GM18858 (cell line): Measurements from ENCODE around the gene NOXA1.
"Not testable (repeated sequence)": the region's sequence is repeated elsewhere in the genome, so short reads cannot be mapped to it uniquely, and the experiment has no call there.

Experiments
- ATAC-seq: cut with Tn5 transposase; IDR thresholded peaks from one replicate; pipeline ENCODE4 v1.9.1; 2021; ENCODE audit not compliant: unreplicated experiment

NOXA1 gene

DNA sequence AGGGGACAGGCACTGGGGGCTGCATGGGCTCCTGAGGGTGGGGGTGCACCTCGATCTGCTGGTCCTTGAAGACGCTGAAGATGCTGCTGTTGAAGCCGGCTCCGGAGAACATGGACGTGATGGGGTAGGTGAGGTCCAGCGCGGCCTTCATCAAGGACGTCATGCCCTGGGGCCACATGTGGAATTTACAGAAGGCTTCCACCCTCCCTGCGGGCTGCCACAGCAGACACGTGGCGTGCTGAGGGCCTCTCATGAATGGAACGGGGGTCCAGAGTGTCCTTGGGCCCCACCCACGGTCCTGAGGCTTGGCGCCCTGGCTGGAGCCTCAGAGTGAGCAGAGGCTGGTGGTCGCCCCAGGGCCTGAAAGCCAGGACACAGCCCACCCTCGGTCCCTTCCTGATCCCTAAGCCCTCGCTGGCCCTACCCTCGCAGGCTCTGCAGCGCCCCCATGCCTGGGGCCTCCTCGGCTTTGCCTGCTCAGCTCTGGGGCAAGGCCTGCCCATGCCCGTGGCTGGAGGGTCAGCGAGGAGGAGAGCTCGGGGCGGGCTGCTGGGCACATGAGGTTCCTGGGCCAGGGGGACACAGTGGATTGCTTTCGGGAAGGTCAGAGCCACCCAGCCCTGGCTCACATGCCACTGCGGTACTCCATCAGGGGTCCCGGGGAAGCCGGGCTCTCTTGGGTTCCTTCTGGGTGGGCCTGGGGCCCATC is 41.3 kb downstream of the NOXA1 start:
- no peak for ATAC-seq

GRCh38 chr9:137465000-137465719 is 42.0 kb downstream of the NOXA1 start:
- ATAC-seq = no peak

GRCh38 chr9:137465720-137466388 is 42.7 kb downstream of the NOXA1 start:
- no peak for ATAC-seq

- ATAC-seq = not testable (repeated sequence)
Measured at GRCh38 chr9:137466389-137467085, 43.3 kb downstream of the NOXA1 start.

GRCh38 chr9:137467161-137467581 is 44.0 kb downstream of the NOXA1 start:
- no peak for ATAC-seq

DNA sequence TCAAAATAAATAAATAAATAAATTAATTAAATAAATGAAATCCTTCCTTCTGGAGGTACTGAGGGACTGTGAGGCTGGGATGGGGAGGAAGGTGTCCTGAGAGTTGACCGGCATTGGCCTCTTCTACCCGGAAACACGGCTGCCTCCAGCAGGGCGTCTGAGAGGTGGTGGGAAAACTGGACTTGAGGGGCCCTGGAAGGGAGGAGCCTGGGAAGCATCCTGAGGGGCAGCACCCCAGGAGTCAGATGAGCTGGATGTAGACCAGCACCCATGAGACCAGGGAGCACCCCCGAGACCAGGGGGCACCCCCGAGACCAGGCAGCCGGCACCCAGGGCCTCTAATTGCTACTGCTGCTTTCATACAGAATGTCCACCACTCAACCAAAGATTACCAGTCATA is 44.7 kb downstream of the NOXA1 start:
- ATAC-seq = no peak

- ATAC-seq = no peak
Measured at GRCh38 chr9:137470785-137471184, 47.6 kb downstream of the NOXA1 start.

DNA sequence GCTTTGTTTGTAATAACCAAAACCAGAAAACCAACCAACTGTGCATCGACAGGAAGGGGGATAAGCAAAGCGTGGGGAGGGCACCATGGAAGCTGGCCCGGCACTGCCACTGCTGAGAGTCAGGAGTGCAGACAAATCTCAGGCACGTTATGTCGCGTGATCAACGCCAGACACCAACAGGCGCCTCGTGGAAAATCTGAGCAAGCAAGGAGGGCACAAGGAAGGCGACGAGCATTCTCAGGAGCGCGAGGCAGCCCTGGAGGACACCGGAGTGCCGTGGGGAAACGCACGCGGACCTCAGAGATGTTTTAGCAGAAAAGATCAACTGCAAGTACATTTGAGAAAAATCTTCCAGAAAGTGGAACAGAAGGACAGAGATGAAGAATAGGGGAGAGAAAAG is 51.1 kb downstream of the NOXA1 start:
- no peak for ATAC-seq

- no peak for ATAC-seq
Measured at GRCh38 chr9:137475666-137476065, 52.5 kb downstream of the NOXA1 start.

GRCh38 chr9:137476856-137477255 is 53.7 kb downstream of the NOXA1 start:
- ATAC-seq = no peak

DNA sequence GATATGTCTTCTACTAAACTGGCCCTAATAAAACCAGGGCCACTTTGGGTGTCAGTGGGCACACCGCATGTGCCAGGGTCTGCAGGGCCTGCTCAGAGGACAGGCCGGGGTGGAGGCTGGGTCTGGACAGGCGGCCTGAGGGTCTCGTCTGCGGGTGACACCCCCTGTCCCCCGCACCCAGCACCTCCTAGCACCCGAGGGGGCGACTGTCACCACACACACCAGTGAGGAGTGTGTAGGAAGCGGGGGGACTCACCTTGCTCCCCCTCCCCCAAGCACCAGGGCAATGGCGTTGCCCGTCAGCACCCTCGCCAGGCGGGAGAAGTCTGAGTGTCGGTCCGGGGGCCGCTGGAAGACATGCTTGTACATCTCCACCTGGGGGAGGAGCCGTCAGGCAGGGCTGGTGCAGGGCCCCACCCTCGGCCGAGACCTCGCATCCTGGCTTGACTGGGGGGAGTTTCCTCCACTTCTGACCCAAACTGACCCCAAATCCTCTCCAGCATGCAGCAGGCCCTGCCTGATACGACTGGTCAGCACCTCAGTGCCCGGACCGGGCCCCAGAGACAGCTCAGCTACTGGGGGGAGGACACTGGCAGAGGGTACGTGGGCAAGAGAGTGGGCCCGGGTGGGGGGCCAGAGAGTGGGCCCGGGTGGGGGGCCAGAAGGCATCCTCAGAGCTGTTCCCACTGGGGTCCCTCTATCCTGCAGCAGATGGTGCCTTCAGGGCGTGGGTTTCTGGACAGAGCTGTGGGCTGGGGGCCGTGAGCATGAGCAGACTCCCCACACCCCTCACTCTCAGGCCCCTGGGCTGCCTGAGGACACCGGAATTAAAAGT is 54.8 kb downstream of the NOXA1 start:
- no peak for ATAC-seq

GRCh38 chr9:137478613-137478961 is 55.4 kb downstream of the NOXA1 start:
- no peak for ATAC-seq

DNA sequence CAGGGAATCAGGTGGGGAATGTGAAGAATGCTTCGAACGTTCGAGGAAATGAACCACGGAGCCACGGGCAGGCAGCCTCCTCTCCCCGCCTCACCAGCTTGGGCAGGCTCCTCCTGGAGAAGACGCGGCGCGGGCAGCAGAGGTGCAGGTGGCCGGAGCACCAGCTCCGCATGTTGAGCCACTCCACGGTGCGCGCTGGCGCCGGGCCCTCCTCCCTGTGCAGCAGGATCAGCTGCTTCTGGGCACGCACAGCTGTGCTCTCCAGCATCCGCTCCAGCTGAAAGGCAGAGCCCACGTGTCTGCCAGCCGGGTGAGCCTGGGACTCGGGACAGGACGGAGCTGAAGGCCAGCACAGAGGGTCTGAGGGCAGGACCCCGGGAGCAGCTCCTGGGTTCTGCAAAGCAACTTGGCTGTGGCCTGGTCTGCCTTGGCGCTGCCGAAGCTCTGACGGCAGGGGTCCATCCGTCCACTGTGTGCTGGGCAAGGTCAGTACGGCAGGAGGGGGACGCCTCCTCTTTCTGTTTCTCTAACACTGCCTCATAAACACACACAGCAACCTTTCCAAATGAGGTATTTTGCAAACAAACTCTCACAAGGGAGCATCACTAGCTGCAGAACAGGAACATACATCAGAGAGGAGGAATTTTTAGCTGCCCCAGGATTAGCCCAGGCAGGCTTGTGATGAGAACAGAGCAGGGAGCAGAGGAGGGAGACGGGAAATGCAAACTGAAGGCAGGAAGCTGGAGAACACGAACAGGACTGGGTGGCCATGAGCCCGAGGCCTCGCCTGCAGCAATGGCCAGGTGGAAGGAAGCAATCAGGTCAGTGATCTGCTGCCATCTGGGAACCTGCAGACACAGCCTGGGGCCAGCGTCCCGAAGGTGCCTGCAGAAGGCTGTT is 56.0 kb downstream of the NOXA1 start:
- no peak for ATAC-seq

DNA sequence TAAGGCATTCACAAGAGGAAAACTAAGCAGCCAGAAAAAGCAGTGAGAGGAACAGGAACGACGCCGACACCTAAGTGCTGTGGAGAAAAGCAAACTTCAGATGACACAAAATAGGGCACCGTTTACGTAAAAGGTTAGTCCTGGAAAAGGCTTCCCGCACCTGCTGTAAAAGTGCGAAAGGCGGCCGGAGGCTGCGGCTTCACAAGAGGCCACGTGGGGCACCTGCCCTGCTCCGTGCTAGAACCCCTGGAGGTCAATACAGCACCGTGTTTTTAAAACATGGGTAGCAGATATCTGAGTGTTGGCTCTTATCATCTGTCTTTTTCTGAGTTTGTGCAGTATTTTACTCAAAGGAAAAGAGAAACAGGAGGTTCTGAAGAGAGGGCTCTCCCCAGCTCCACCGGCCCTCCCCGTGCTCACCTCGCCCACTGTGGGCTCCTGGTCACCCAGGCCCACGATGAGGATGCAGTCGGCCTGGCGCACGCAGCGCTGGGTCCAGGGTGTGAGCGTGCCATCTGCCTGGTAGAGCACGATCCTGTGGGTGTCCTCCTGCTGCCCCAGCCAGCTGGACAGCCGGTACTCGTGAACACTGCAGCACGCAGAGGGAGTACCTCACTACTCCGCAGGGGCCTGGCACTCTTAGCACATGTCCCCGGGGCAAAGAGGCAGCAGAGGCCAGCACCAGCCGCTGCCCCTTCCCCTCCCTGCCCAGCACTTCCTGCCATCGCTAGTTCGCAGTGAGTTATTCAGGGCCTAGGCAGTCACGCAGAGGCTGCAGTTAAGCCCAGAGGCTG is 56.9 kb downstream of the NOXA1 start:
- ATAC-seq = no peak

- no peak for ATAC-seq
Measured at GRCh38 chr9:137480686-137481683, 57.8 kb downstream of the NOXA1 start.

DNA sequence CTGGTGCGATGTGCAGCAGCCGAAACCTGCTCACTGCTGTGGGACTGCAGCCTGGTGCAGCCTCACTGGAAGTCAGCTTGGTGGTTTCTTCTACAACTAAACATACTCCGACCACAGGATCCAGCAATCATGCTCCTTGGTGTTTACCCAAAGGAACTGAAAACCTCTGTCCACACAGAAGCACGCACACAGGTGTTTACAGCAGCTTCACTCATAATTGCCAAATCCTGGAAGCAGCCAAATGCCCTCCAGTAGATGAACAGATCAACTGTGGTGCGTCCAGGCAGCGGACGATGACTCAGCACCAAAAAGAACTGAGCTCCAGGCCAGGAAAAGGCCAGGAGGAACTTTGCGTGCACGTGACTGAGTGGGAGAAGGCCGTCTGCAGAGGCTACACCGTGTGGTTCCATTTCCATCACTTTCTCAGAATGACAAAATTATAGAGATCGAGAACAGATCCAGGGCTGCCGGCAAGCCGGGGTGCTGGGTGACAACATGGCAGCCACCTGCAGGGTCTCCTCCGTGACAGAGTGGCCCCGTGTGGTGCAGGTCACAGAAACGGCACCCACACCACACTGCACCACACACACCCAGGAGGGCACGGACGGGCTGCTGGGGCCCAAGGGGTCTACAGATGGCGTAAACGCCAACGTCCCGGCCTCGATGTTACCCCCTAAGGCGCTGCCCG is 59.0 kb downstream of the NOXA1 start:
- ATAC-seq = no peak
